ENCODE results near the gene NEGR1. TPM values are rescaled to one million over a fixed set of nuclear protein-coding genes. Genes with fewer than 3 reads are reported as not detected.

The NEGR1 gene
- total RNA-seq, 2 experiments from 2014 or later = not detected

- no peaks in the 10 kb centered on the region for H3K36me3 Mint-ChIP-seq (ENCODE audit: low read depth)
- ChIA-PET CTCF (no interaction called here), POLR2A (no interaction called here)
- no peak overlapping the region for H3K27ac Mint-ChIP-seq
- no peaks in the 10 kb centered on the region for H3K4me1 Mint-ChIP-seq (ENCODE audit: low read depth)
- intact Hi-C loops (cut with micrococcal nuclease) = no loop called here
- TF ChIP-seq CTCF (IDR thresholded peaks at IDR 0.05) = no peak
- DNase-seq (no peak), ATAC-seq (no peak)
- H3K9me3 Mint-ChIP-seq = peaks cover 2% of the 10 kb centered on the region
- H3K27me3 Mint-ChIP-seq = no peaks in the 10 kb centered on the region
- H3K4me3 Mint-ChIP-seq = no peak overlapping the region
Observed at GRCh38 chr1:71804140-71804539, 478.2 kb downstream of the NEGR1 start.

- H3K4me1 Mint-ChIP-seq (ENCODE audit: low read depth) = no peaks in the 10 kb centered on the region
- intact Hi-C loops (cut with micrococcal nuclease) = no loop called here
- no peaks in the 10 kb centered on the region for H3K36me3 Mint-ChIP-seq (ENCODE audit: low read depth)
- peaks cover 6% of the 10 kb centered on the region for H3K9me3 Mint-ChIP-seq
- H3K4me3 Mint-ChIP-seq = no peak overlapping the region
- H3K27ac Mint-ChIP-seq = no peak overlapping the region
- H3K27me3 Mint-ChIP-seq = no peaks in the 10 kb centered on the region
- ChIA-PET CTCF (no interaction called here), POLR2A (no interaction called here)
- TF ChIP-seq CTCF (IDR thresholded peaks at IDR 0.05) = no peak
- DNase-seq (no peak), ATAC-seq (no peak)
Observed at GRCh38 chr1:71796006-71796405, 486.3 kb downstream of the NEGR1 start.

GRCh38 chr1:71792264-71792663 is 490.1 kb downstream of the NEGR1 start:
- CTCF ChIA-PET = no interaction called here
- H3K9me3 Mint-ChIP-seq = peaks cover 3% of the 10 kb centered on the region
- H3K27me3 Mint-ChIP-seq = no peaks in the 10 kb centered on the region
- POLR2A ChIA-PET = no interaction called here
- TF ChIP-seq CTCF (IDR thresholded peaks at IDR 0.05) = no peak
- H3K36me3 Mint-ChIP-seq (ENCODE audit: low read depth) = no peaks in the 10 kb centered on the region
- DNase-seq (no peak), ATAC-seq (no peak)
- H3K4me3 Mint-ChIP-seq = no peak overlapping the region
- no peaks in the 10 kb centered on the region for H3K4me1 Mint-ChIP-seq (ENCODE audit: low read depth)
- H3K27ac Mint-ChIP-seq = no peak overlapping the region
- intact Hi-C loops (cut with micrococcal nuclease) = no loop called here

- intact Hi-C loops (cut with micrococcal nuclease) = no loop called here
- ChIA-PET POLR2A (no interaction called here), CTCF (no interaction called here)
- Mint-ChIP-seq H3K27ac (no peak overlapping the region), H3K27me3 (no peaks in the 10 kb centered on the region), H3K4me3 (no peak overlapping the region), H3K36me3 (ENCODE audit: low read depth) (no peaks in the 10 kb centered on the region), H3K4me1 (ENCODE audit: low read depth) (no peaks in the 10 kb centered on the region), H3K9me3 (no peaks in the 10 kb centered on the region)
- no peak for ATAC-seq
- DNase-seq = no peak
- TF ChIP-seq CTCF (IDR thresholded peaks at IDR 0.05) = no peak
Observed at GRCh38 chr1:71788113-71788512, 494.2 kb downstream of the NEGR1 start.

- ATAC-seq (no peak), DNase-seq (no peak)
- no peak overlapping the region for H3K27ac Mint-ChIP-seq
- H3K4me3 Mint-ChIP-seq = no peak overlapping the region
- no peaks in the 10 kb centered on the region for H3K4me1 Mint-ChIP-seq (ENCODE audit: low read depth)
- no peaks in the 10 kb centered on the region for H3K27me3 Mint-ChIP-seq
- POLR2A ChIA-PET = no interaction called here
- TF ChIP-seq CTCF (IDR thresholded peaks at IDR 0.05) = no peak
- no peaks in the 10 kb centered on the region for H3K36me3 Mint-ChIP-seq (ENCODE audit: low read depth)
- H3K9me3 Mint-ChIP-seq = no peaks in the 10 kb centered on the region
- intact Hi-C loops (cut with micrococcal nuclease) = no loop called here
- CTCF ChIA-PET = no interaction called here
Observed at GRCh38 chr1:71787699-71788098, 494.6 kb downstream of the NEGR1 start.
